OCI-LY1 (cell line): Measurements from ENCODE around the gene CAV1.

ENCODE experiments used
- EZH2 ChIP-seq: fragments of 200-600 bp; sonication (generic), shearing (Covaris generic); IDR thresholded peaks from 2 replicates; pipeline ENCODE4 v1.8.0; 2017; ENCODE audit warnings: borderline replicate concordance, mixed run types, mild to moderate bottlenecking, antibody characterized with exemption, low read length, moderate library complexity, mixed read lengths
- TF ChIP-seq, protein P1 (sequence below): fragments of 200-600 bp; sonication (generic), shearing (Covaris generic); IDR thresholded peaks from 2 replicates; pipeline ENCODE4 v1.5.1; 2017; ENCODE audit warnings: mild to moderate bottlenecking, antibody characterized with exemption, low read length, moderate library complexity, mixed read lengths

DNA sequence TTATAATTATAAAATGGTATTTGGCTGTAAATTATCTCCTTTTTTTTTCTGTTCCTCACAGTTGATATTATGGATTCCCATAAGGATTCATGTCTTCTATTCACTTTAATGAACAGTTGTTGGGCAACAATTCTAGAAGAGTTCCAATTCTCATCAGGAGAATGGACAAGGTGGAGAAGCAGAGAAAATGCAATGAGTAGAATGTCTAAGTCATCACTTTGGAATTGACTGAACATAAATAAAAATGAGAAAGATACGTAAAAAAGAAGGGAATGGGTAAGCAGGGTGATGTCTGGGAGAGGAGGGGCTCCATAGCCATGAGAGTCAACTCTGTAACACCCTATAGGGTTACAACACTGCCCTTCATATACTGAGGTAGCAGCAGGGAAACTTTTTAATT lies 27.1 kb upstream of the CAV1 start:
- TF ChIP-seq, protein P1, sequence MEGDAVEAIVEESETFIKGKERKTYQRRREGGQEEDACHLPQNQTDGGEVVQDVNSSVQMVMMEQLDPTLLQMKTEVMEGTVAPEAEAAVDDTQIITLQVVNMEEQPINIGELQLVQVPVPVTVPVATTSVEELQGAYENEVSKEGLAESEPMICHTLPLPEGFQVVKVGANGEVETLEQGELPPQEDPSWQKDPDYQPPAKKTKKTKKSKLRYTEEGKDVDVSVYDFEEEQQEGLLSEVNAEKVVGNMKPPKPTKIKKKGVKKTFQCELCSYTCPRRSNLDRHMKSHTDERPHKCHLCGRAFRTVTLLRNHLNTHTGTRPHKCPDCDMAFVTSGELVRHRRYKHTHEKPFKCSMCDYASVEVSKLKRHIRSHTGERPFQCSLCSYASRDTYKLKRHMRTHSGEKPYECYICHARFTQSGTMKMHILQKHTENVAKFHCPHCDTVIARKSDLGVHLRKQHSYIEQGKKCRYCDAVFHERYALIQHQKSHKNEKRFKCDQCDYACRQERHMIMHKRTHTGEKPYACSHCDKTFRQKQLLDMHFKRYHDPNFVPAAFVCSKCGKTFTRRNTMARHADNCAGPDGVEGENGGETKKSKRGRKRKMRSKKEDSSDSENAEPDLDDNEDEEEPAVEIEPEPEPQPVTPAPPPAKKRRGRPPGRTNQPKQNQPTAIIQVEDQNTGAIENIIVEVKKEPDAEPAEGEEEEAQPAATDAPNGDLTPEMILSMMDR = no peak
- no peak for TF ChIP-seq EZH2
